GM19239 (cell line): ENCODE data around the gene RAB6B.
"Not testable (repeated sequence)": the region's sequence is repeated elsewhere in the genome, so short reads cannot be mapped to it uniquely, and the experiment has no call there.

Experiments used
- DNase-seq: peaks from one replicate; pipeline ENCODE4 v3.0.0; 2011; ENCODE audit warnings: low spot score; ENCODE audit not compliant: insufficient read length
- FAIRE-seq: peaks from 2 replicates; lab custom pipeline; 2011; peaks lifted over from hg19 to GRCh38; lab: Jason Lieb, UNC

RAB6B gene

DNA sequence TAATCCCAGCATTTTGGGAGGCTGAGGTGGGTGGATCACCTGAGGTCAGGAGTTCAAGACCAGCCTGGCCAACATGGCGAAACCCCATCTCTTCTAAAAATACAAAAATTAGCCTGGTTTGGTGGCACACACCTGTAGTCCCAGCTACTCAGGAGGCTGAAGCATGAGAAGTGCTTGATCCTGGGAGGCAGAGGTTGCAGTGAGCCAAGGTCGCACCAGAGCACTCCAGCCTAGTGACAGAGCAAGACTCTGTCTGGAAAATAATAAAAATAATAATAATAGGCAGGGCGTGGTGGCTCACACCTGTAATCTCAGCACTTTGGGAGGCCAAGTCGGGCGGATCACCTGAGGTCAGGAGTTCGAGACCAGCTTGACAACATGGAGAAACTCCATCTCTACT, 114.9 kb downstream of the RAB6B start:
- DNase-seq, FAIRE-seq: not testable (repeated sequence)

DNA sequence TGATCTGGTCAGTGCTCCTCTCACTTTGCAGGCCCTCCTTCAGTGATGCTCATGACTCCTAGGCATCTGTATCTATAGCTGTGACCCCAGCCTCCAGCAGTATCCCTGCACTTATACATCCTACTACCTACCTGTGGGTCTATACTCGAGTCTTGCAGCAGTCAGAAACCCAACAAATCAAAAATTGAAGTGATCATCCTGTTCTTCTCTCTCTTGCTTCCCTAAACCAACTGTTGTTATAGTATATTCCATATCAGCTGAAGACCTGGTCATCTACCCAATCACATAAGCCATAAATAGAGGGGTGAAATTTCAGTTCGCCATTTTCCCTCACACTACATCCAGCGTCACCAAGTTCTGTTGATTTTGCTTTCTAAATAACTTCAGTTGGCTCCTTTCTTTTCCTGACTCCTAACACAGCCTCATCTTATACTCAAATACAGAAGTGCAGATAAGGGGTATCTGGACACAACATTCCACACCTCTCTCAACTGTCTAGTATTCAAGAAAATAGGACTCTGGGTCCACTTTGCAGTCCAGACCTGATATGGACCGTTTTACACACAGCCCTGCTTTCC, 116.0 kb downstream of the RAB6B start:
- FAIRE-seq (no peak), DNase-seq (no peak)

DNA sequence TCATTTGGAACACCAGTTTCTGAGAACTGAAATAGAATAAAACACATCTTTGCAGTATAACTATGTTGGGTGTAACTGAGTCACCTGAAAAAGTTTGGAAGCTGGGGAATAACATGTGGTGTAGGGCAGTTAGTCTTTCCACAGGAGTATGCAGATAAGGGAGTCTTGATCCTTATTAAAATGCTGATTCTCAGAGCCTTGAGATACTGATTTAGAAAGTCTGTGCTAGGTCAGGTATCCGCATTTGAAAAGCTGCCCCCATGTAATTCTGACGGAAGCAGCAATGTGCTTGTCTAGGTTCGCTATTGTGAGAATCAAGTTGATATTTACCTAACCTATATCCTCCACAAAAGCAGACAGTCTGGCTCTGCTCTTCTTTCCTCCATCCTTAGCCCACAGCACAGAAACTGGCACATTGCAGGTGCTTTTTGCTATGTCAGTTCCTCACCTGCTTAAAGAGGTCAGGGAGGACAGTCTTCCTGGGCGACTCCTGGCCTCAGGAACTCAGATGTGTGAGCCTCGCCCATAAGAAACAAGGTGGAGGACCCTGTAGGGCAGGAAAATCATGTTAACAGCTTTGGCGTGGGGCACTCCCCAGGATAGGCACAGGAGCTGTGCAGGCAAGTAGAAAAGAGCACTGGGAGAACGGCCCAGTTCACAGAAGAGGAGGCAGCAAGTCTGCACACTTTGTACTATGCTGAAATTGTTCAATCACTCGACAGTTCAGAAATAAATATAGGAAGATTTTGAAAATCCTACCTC, 117.7 kb downstream of the RAB6B start:
- no peak for FAIRE-seq
- no peak for DNase-seq

DNA sequence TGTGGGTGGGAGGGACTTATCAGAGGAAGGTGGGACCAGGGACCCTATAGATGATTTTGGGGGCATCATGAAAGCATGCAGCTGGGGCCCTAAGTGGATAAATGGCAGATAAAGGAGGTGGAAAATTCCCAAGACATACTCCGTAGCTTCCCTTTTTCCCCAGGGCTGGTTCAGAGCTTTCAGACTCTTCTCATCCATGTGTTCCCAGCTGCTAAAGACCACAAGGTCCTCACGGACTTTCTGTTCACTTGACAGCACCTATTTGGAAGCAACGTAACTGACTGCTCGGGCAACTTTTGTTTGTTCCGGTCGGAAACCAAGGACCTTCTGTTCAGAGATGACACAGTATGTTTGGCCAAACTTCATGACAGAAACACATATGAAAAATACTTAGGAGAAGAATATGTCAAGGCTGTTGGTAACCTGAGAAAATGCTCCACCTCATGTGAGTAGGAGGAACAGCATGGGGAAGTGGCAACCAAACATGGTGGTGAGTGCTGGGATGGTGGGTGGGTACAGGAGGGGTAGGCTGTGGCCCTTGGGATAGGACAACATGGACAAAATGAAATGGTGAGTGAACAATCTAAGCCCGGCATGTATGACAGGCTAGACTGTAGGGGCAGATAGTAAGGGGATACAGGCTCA, 118.8 kb downstream of the RAB6B start:
- DNase-seq (no peak), FAIRE-seq (no peak)

DNA sequence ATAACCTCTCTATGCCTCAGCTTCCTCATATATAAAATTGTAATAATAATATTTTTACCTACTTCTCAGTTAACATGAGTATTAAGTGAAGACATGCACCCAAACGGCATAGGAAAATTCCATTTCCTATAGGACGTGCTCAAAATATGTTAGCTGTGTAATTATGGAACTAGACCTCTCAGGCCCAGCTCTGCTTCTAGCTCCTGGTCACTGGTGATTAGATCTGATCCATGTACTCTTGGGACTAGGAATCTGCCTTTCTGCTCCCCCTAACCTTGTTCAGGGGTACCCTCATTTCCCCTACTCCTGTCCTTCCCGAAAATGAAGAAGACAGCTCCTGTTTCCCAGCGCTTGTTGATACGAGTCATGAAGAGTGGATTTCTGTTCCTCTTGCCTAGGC, 119.8 kb downstream of the RAB6B start:
- no peak for FAIRE-seq
- no peak for DNase-seq

DNA sequence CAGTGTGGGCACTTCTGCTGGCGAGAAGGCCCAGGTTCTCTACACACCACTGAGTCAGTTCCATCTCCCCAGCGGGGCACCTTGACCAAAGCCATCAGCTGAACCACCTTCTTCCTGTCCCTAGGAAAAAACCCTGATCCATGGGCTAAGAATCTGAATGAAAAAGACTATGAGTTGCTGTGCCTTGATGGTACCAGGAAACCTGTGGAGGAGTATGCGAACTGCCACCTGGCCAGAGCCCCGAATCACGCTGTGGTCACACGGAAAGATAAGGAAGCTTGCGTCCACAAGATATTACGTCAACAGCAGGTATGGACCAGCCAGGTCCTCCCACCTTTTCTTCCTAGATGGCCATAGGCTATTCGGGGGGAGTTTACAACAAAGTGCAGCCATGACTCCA, 120.4 kb downstream of the RAB6B start:
- DNase-seq = no peak
- FAIRE-seq = no peak
